Measurements from ENCODE around the gene HTR1A. TPM values are rescaled to one million over a fixed set of nuclear protein-coding genes. Genes with fewer than 3 reads are reported as not detected.

The HTR1A gene
- total RNA-seq, 2 donors from 2014 or later: not detected

DNA sequence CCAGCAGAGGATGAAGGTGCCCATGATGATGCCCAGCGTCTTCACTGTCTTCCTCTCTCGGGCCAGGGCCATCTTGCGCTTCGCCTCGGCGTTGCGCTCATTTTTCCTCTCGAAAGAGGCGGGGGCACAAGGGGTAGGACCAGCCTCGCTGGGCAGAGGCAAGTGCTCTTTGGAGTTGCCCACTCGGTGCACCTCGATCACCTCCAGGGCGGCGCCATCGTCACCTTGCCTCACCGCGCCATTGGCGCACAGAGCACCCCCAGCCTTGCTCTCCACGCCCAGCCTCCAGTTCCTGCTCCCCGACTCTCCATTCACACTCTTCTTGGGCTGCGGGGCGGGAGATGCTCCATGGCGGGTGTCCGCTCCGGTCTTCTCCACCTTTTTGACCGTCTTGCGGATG lies 1.6 kb downstream of the HTR1A start:
- no peak for DNase-seq
- H3K36me3 ChIP-seq (replicated peaks in 1 of 2; ENCODE audit: insufficient read depth in 1 of 2, low read depth in 2 of 2): no peaks in the 10 kb centered on the region
- no peaks in the 10 kb centered on the region for H3K27me3 ChIP-seq
- TF ChIP-seq POLR2A (IDR thresholded peaks at IDR 0.05): no peak
- TF ChIP-seq, protein P1, sequence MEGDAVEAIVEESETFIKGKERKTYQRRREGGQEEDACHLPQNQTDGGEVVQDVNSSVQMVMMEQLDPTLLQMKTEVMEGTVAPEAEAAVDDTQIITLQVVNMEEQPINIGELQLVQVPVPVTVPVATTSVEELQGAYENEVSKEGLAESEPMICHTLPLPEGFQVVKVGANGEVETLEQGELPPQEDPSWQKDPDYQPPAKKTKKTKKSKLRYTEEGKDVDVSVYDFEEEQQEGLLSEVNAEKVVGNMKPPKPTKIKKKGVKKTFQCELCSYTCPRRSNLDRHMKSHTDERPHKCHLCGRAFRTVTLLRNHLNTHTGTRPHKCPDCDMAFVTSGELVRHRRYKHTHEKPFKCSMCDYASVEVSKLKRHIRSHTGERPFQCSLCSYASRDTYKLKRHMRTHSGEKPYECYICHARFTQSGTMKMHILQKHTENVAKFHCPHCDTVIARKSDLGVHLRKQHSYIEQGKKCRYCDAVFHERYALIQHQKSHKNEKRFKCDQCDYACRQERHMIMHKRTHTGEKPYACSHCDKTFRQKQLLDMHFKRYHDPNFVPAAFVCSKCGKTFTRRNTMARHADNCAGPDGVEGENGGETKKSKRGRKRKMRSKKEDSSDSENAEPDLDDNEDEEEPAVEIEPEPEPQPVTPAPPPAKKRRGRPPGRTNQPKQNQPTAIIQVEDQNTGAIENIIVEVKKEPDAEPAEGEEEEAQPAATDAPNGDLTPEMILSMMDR (IDR thresholded peaks at IDR 0.05): no peak
- no peak overlapping the region for H3K27ac ChIP-seq
- 9 to 10% methylated on average over 25 to 27 of the region's 27 CpGs for WGBS, 2 donors
- intact Hi-C loops (cut with DNase I): loop anchor here (5.0 kb wide), 1 partner anchor 563 kb away; no protein-coding TSS in a partner anchor
- peaks cover 0 to 4% (median 0%) of the 10 kb centered on the region in 3 donors for H3K9me3 ChIP-seq
- H3K4me1 ChIP-seq: peaks cover 12% of the 10 kb centered on the region
- no peak overlapping the region for H3K4me3 ChIP-seq
- ATAC-seq: no peak

DNA sequence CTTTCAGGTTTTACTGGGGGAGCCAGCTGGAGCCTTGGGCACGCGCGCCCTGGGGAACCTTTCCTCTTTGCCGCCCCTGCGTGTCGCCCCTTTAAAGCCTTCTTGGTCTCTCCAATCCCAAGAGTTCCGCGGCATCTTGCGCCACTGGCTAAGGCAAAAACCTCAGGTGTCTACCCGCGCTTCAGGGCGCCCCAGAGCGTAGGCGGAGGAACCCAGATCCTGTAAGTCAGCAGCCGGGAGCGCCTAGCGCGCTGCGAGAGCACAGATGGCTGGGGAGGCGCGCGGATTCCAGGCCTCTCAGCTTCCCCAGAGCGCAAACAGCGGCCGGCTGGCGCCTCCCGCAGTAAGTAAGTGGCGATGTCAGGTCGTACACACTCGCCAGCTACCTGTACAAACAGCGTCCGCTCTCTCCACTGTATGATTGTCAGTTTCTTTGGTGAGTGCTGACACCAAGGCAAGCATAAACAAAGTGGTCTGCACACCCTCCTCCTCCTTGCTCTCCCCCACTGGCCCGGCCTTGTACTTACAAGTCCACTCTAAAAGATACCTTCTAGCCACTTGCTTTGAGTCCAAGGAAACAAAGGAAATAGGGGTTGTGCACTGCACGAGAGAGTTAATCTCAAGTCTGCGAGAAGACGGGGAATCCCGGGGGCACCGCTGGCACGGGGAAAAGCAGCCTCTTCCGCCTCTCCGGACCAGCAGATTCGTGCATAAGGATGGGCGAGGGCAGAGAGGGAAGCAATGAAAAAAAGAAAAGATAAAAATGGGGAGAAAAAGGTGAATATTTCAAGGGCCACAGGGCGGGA lies 2.9 kb downstream of the HTR1A start:
- H3K27me3 ChIP-seq: no peaks in the 10 kb centered on the region
- H3K4me1 ChIP-seq: peaks cover 12% of the 10 kb centered on the region
- TF ChIP-seq POLR2A (IDR thresholded peaks at IDR 0.05): no peak
- TF ChIP-seq, protein P1 (IDR thresholded peaks at IDR 0.05): peak; percentile 11 to 83 (median 53)
- no peak overlapping the region for H3K4me3 ChIP-seq
- DNase-seq: peak; percentile 60 to 83 (median 65)
- 4 to 6% methylated on average over 36 to 44 of the region's 44 CpGs for WGBS, 2 donors
- H3K9me3 ChIP-seq: peaks cover 0 to 4% (median 0%) of the 10 kb centered on the region in 3 donors
- no peak overlapping the region for H3K27ac ChIP-seq
- peak; percentile 83 for ATAC-seq
- no peaks in the 10 kb centered on the region for H3K36me3 ChIP-seq (replicated peaks in 1 of 2; ENCODE audit: insufficient read depth in 1 of 2, low read depth in 2 of 2)
- intact Hi-C loops (cut with DNase I): no loop called here

- TF ChIP-seq, protein P1 (IDR thresholded peaks at IDR 0.05): no peak
- TF ChIP-seq POLR2A (IDR thresholded peaks at IDR 0.05): no peak
- no peaks in the 10 kb centered on the region for H3K27me3 ChIP-seq
- H3K27ac ChIP-seq: no peak overlapping the region
- DNase-seq: no peak
- H3K36me3 ChIP-seq (replicated peaks in 1 of 2; ENCODE audit: insufficient read depth in 1 of 2, low read depth in 2 of 2): no peaks in the 10 kb centered on the region
- peaks cover 0 to 4% (median 0%) of the 10 kb centered on the region in 3 donors for H3K9me3 ChIP-seq
- 24 to 80% methylated on average over 3 of the region's 3 CpGs for WGBS, 2 donors
- peaks cover 12% of the 10 kb centered on the region for H3K4me1 ChIP-seq
- no peak overlapping the region for H3K4me3 ChIP-seq
- intact Hi-C loops (cut with DNase I): no loop called here
- no peak for ATAC-seq
Measured at GRCh38 chr5:63958654-63959053, 3.6 kb downstream of the HTR1A start.

DNA sequence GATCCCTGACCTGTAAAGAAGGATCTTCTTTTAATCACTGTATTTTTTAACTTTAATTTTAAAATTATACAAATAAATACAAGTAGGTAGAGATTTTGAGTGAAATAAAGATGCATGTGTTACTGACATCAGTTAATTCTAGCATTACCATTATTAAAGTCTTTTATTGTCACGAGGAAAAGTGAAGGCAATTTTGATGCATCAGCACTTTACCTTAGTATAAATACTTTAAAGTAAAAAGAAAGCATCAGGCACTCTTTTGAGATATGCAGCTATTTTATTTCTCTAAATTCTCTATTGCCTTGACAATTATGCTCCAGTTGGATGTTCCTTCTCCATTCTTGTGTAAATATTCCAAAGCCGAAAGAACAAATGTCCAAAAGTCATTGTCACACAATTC lies 4.6 kb downstream of the HTR1A start:
- Histone ChIP-seq H3K36me3 (replicated peaks in 1 of 2; ENCODE audit: insufficient read depth in 1 of 2, low read depth in 2 of 2) (no peaks in the 10 kb centered on the region), H3K4me1 (peaks cover 12% of the 10 kb centered on the region), H3K9me3 (peaks cover 0 to 4% (median 0%) of the 10 kb centered on the region in 3 donors), H3K27ac (no peak overlapping the region), H3K27me3 (no peaks in the 10 kb centered on the region), H3K4me3 (no peak overlapping the region)
- no peak for DNase-seq
- intact Hi-C loops (cut with DNase I): no loop called here
- TF ChIP-seq POLR2A (IDR thresholded peaks at IDR 0.05): no peak
- TF ChIP-seq, protein P1 (IDR thresholded peaks at IDR 0.05): no peak
- 85 to 94% methylated on average over 2 of the region's 2 CpGs for WGBS, 2 donors
- ATAC-seq: no peak
